Lung (tissue), 12 donors: ENCODE data around the gene MKS1. TPM values are rescaled to one million over a fixed set of nuclear protein-coding genes. Genes with fewer than 3 reads are reported as not detected.

Experiments
- ATAC-seq: fragments of 200-7000 bp; cut with Tn5 transposase; one replicate; pipeline ENCODE4 v1.9.1; 2020; ENCODE audit warnings: moderate number of reproducible peaks; ENCODE audit not compliant: insufficient read depth, low FRiP score
- DNase-seq, 3 donors: peaks; one replicate each; pipeline ENCODE4 v3.0.0-alpha.2; 2013 to 2017
- H3K27ac ChIP-seq, 2 donors: one replicate each; pipeline ENCODE4 v1.5.1; 2013; ENCODE audit warnings: mild to moderate bottlenecking in 2 of 2, moderate library complexity in 2 of 2, control low read depth in 1 of 2, inconsistent platforms in 1 of 2, low read depth in 1 of 2, low read length in 1 of 2
- H3K27me3 ChIP-seq, 3 donors: one replicate each; pipeline ENCODE4 v1.5.1; 2013; ENCODE audit warnings: low read length in 2 of 3; ENCODE audit not compliant: control insufficient read depth in 3 of 3, insufficient read depth in 3 of 3
- H3K36me3 ChIP-seq, 4 donors: one replicate each; pipeline ENCODE4 v1.5.1; 2013; ENCODE audit warnings: low read length in 4 of 4, mild to moderate bottlenecking in 1 of 4, moderate library complexity in 1 of 4; ENCODE audit not compliant: control insufficient read depth in 4 of 4, insufficient read depth in 4 of 4
- H3K4me1 ChIP-seq, 5 donors: one replicate each; pipeline ENCODE4 v1.5.1; 2013; ENCODE audit warnings: low read length in 5 of 5, mild to moderate bottlenecking in 2 of 5, moderate library complexity in 1 of 5; ENCODE audit not compliant: control insufficient read depth in 5 of 5, insufficient read depth in 5 of 5
- H3K4me3 ChIP-seq: one replicate; pipeline ENCODE4 v1.5.1; 2013; ENCODE audit warnings: mild to moderate bottlenecking, control low read depth, moderate library complexity
- H3K9ac ChIP-seq, 2 donors: one replicate each; pipeline ENCODE4 v1.5.1; 2013; ENCODE audit warnings: low read length in 2 of 2, control low read depth in 1 of 2; ENCODE audit not compliant: insufficient read depth in 1 of 2
- H3K9me3 ChIP-seq, 4 donors: one replicate each; pipeline ENCODE4 v1.5.1; 2013; ENCODE audit warnings: low read length in 3 of 4, mild to moderate bottlenecking in 1 of 4, moderate library complexity in 1 of 4; ENCODE audit not compliant: control insufficient read depth in 4 of 4, insufficient read depth in 3 of 4
- WGBS, 2 donors: extraction: QIAGEN DNeasy Blood & Tissue Kit; methylation state at CpG; one replicate each; pipeline ENCODE4 v1.1.7; 2013; 5-methylcytosine and 5-hydroxymethylcytosine counted together
- polyA plus RNA-seq, 2 donors: library from polyadenylated mRNA; stranded (reverse); fragments of 200-250 nt; gene quantifications; one replicate each; pipeline ENCODE4 v1.2.1, GENCODE V29; 2013
- total RNA-seq, 2 donors: library from RNA; depleted of rRNA in 1 of 2; stranded (reverse); fragments of >200 nt in 1 of 2; gene quantifications; one replicate each; pipeline ENCODE4 v1.2.1, GENCODE V29; 2014 to 2021
- TF ChIP-seq, protein P1 (sequence below): IDR thresholded peaks from 2 replicates; pipeline ENCODE4 v1.5.1; 2012; ENCODE audit warnings: mild to moderate bottlenecking; ENCODE audit errors: control extremely low read depth, extremely low read depth
- donor health status: control.
- donor health status: control.
- donor health status: Bipolar disorder and iron deficiency.
- donor health status: healthy.
- donor health status: DM: yes; HTN: yes; CAD: no.

MKS1 gene
- total and polyA plus RNA-seq, 4 donors, result 8.8 to 25.0 (median 17.5) TPM

DNA sequence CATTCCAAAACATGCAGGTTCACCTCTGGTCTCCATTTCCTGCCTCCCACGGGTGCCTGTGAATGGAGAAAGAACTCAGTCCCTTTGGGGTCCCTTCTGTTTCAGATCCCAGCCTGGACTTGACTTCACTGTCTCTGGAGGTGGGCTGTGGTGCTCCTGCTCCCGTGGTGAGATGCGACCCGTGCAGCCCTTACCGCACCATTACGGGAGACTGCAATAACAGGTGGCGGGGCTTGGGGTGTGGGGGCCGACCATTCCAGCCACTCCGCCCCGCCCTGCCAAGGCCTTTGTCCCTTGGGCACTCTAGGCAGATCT is 29.9 kb upstream of the MKS1 start:
- Histone ChIP-seq H3K27ac (no peak overlapping the region), H3K4me3 (no peak overlapping the region), H3K9ac (no peak overlapping the region), H3K9me3 (no peaks in the 10 kb centered on the region), H3K36me3 (no peaks in the 10 kb centered on the region), H3K27me3 (peaks cover 0 to 26% (median 14%) of the 10 kb centered on the region in 3 donors), H3K4me1 (peaks cover 0 to 6% (median 0%) of the 10 kb centered on the region in 5 donors)
- TF ChIP-seq, protein P1, sequence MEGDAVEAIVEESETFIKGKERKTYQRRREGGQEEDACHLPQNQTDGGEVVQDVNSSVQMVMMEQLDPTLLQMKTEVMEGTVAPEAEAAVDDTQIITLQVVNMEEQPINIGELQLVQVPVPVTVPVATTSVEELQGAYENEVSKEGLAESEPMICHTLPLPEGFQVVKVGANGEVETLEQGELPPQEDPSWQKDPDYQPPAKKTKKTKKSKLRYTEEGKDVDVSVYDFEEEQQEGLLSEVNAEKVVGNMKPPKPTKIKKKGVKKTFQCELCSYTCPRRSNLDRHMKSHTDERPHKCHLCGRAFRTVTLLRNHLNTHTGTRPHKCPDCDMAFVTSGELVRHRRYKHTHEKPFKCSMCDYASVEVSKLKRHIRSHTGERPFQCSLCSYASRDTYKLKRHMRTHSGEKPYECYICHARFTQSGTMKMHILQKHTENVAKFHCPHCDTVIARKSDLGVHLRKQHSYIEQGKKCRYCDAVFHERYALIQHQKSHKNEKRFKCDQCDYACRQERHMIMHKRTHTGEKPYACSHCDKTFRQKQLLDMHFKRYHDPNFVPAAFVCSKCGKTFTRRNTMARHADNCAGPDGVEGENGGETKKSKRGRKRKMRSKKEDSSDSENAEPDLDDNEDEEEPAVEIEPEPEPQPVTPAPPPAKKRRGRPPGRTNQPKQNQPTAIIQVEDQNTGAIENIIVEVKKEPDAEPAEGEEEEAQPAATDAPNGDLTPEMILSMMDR, result no peak
- DNase-seq, result no peak
- no peak for ATAC-seq
- 29 to 30% methylated on average over 10 of the region's 10 CpGs for WGBS, 2 donors

DNA sequence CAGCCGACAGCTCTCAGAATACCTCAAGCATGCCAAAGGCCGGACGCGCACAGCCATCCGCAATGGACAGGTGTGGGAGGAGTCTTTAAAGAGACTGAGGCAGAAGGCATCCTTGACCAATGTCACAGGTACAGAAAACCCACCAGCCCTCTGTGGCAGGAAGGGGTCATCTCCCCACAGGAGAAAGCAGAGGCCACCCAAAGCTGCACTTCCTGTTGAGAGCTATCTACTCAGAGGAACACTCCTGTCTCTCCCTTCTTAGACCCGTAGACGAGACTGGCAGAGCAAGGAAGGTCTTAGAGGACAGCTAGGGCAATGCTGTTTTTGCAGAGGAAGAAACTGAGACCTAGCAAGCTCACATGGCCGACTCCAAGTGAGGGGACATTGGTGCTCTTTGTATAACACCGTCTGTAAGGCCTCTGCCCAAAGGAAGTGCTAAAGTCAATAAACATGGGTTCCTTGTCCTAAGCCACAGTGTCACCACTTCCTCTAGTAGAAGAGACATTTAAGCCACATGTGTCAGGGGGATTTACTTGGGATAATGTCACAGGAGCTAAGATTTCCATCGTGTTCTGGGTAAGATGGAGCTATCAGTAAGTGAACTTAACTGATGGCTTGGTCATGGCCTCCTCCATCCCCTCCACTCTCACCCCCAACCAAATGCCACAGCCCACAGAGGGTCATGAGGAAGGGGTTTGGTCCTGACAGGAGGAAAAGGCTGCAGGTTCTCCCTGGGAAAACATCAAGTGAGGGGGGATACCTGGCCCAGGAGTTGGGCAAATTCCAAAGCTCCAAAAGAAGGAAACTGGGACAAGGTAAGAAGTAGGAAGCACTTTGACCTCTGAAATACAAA is 28.7 kb upstream of the MKS1 start:
- DNase-seq, result no peak
- no peak for ATAC-seq
- TF ChIP-seq, protein P1, result no peak
- Histone ChIP-seq H3K27ac (no peak overlapping the region), H3K4me1 (peaks cover 0 to 6% (median 0%) of the 10 kb centered on the region in 5 donors), H3K9me3 (no peaks in the 10 kb centered on the region), H3K4me3 (no peak overlapping the region), H3K36me3 (no peaks in the 10 kb centered on the region), H3K9ac (no peak overlapping the region), H3K27me3 (peaks cover 0 to 34% (median 22%) of the 10 kb centered on the region in 3 donors)
- WGBS, 2 donors, result 66 to 70% methylated on average over 10 of the region's 10 CpGs

DNA sequence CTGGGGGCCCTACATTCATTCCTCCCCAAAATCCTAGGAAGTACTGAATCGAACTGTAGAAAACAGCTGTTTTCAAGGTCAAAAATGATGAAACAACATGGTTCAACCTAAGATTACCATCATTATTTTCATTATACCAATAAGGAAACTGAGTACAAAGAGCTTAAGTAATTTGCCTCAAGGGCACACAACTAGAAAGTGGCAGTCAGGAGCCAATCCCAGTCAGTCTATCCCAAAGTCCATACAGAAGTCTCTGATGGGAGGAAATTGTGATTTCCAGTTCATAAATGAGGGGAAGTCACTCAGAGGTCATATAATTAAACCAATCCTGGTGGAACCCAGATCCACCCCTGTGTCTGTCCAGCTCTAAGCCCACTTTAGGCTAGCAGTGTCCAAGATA is 27.7 kb upstream of the MKS1 start:
- Histone ChIP-seq H3K9ac (no peak overlapping the region), H3K4me3 (no peak overlapping the region), H3K27me3 (peaks cover 0 to 43% (median 22%) of the 10 kb centered on the region in 3 donors), H3K4me1 (peaks cover 0 to 6% (median 0%) of the 10 kb centered on the region in 5 donors), H3K36me3 (no peaks in the 10 kb centered on the region), H3K27ac (no peak overlapping the region), H3K9me3 (no peaks in the 10 kb centered on the region)
- no peak for ATAC-seq
- DNase-seq, result no peak
- 82 to 93% methylated on average over 1 of the region's 1 CpG for WGBS, 2 donors
- TF ChIP-seq, protein P1, result no peak
